Measurements from ENCODE around the gene ICAM4.
"Not testable (repeated sequence)": the region's sequence is repeated elsewhere in the genome, so short reads cannot be mapped to it uniquely, and the experiment has no call there.

- TF ChIP-seq POLR2A (IDR thresholded peaks at IDR 0.05) = not testable (repeated sequence)
- TF ChIP-seq, protein P1, sequence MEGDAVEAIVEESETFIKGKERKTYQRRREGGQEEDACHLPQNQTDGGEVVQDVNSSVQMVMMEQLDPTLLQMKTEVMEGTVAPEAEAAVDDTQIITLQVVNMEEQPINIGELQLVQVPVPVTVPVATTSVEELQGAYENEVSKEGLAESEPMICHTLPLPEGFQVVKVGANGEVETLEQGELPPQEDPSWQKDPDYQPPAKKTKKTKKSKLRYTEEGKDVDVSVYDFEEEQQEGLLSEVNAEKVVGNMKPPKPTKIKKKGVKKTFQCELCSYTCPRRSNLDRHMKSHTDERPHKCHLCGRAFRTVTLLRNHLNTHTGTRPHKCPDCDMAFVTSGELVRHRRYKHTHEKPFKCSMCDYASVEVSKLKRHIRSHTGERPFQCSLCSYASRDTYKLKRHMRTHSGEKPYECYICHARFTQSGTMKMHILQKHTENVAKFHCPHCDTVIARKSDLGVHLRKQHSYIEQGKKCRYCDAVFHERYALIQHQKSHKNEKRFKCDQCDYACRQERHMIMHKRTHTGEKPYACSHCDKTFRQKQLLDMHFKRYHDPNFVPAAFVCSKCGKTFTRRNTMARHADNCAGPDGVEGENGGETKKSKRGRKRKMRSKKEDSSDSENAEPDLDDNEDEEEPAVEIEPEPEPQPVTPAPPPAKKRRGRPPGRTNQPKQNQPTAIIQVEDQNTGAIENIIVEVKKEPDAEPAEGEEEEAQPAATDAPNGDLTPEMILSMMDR (IDR thresholded peaks at IDR 0.05) = not testable (repeated sequence)
These were observed 44.8 kb upstream of the ICAM4 start for GRCh38 chr19:10241826-10242449.

All from stomach (tissue), 4 donors.